Fibroblast of pulmonary artery (primary cell): Measurements from ENCODE around the gene BRIX1.

ENCODE experiments used
- DNase-seq: peaks from one replicate; pipeline ENCODE4 v3.0.0-alpha.2; 2010; ENCODE audit warnings: low read depth
- H3K4me3 ChIP-seq: replicated peaks from 2 replicates; pipeline ENCODE4 v1.5.1; 2011; ENCODE audit warnings: low read depth, mild to moderate bottlenecking, control low read depth, low read length, moderate library complexity
- CTCF ChIP-seq: IDR thresholded peaks from 2 replicates; pipeline ENCODE4 v1.5.1; 2011; ENCODE audit warnings: mild to moderate bottlenecking, control low read depth, low read length, inconsistent platforms; ENCODE audit errors: missing control alignments

The BRIX1 gene

GRCh38 chr5:34923694-34924461, 8.4 kb downstream of the BRIX1 start:
- TF ChIP-seq CTCF, result no peak

DNA sequence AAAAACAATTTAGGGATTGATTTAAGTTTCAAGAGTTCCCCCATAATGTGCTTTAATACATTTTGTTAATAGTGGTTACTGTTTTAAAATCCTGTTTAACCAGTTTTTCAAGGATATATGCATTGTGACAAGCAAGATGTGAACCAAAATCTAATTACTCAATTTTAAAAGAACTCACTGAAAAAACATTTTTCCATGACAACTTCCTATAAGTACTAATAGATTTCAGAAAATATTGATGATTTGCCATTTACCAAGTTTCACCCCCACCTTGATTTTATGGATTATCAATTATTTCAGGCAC, 8.9 kb downstream of the BRIX1 start:
- TF ChIP-seq CTCF, result no peak
- no peak overlapping the region for H3K4me3 ChIP-seq
- DNase-seq, result no peak

More at GRCh38 chr5:34923694-34924461, 8.4 kb downstream of the BRIX1 start:
- H3K4me3 ChIP-seq, result no peak overlapping the region
- peak; percentile 83 for DNase-seq

DNA sequence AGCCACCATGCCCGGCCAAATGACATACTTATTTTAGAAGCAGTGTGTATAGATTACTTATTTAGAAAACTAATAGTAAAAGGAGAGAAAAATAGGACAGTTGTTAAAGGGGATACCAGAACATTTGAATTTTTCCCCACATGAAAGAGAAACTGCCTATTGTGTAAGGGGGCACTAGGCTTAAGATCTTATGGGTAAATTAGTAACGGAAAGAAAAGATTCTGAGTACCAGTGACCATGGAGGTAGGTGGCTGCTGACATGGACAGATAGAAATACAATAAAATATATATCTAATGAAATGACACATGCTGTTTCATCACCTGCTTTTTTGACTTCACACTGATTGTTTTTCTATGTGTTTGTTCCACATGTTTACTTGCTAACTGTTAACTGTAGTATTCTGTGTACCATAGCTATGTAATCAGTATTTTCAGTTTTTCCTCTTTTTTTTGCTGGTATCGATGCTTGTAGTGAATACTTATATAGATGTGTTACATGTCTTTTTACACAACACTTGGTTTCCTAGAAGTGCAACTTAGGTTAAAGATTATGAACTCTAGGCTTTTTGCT, 10.9 kb downstream of the BRIX1 start:
- no peak for DNase-seq
- H3K4me3 ChIP-seq, result no peak overlapping the region
- no peak for TF ChIP-seq CTCF

GRCh38 chr5:34927785-34928184, 12.3 kb downstream of the BRIX1 start:
- no peak overlapping the region for H3K4me3 ChIP-seq
- DNase-seq, result no peak
- no peak for TF ChIP-seq CTCF

- TF ChIP-seq CTCF, result no peak
- DNase-seq, result no peak
- H3K4me3 ChIP-seq, result no peak overlapping the region
Observed at GRCh38 chr5:34928267-34928666, 12.8 kb downstream of the BRIX1 start.

GRCh38 chr5:34929134-34929719, 13.7 kb downstream of the BRIX1 start, which contains the start of gene DNAJC21:
Gene DNAJC21, plus strand, starts transcription at chr5:34929559. Its CDS starts 261 bp downstream, at chr5:34929820.
- TF ChIP-seq CTCF, result no peak

More at GRCh38 chr5:34929134-34929719, 13.7 kb downstream of the BRIX1 start, which contains the start of gene DNAJC21:
- peak within 1 kb of the TSS; percentile 73 for H3K4me3 ChIP-seq
- DNase-seq, result peak; percentile 97
